ENCODE data around the gene KIF5B. TPM values are rescaled to one million over a fixed set of nuclear protein-coding genes. Genes with fewer than 3 reads are reported as not detected.

Gene KIF5B
- total and polyA plus RNA-seq, 4 donors = 12.2 to 42.0 (median 22.9) TPM

DNA sequence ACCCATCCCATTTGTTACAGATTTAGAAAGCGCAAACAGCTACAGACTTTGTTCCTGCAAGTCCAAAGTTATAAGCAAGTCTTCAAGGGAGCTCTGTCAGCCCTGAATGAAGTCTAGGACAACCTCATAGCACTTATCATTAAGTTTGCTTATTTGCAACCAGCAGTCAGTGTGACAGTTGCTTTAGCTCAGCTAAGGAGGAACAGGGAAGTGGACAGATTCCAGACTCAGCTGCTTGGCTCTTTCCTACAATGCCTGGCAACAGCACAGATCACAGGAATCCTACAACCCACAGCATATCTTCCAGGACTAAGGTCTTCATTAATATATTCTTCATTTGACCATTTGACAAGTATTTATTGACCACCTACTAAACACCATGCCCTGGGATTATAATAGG is 17.4 kb upstream of the KIF5B start:
- DNase-seq (ENCODE audit: low spot score) = no peak
- TF ChIP-seq SP1 (IDR thresholded peaks at IDR 0.05) = no peak
- TF ChIP-seq, protein P1, sequence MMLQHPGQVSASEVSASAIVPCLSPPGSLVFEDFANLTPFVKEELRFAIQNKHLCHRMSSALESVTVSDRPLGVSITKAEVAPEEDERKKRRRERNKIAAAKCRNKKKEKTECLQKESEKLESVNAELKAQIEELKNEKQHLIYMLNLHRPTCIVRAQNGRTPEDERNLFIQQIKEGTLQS (IDR thresholded peaks at IDR 0.05) = no peak
- no peak for TF ChIP-seq FOXA1 (IDR thresholded peaks at IDR 0.05)
- no peak for TF ChIP-seq GABPA (IDR thresholded peaks at IDR 0.05 in 1 of 2, conservative IDR thresholded peaks at IDR 0.05 in 1 of 2)
- no peak for TF ChIP-seq EGR1 (IDR thresholded peaks at IDR 0.05; ENCODE audit: low read depth in 2 of 2)
- TF ChIP-seq MAX (IDR thresholded peaks at IDR 0.05) = no peak

GRCh38 chr10:32073128-32073527 is 16.9 kb upstream of the KIF5B start:
- H3K36me3 ChIP-seq (ENCODE audit: control insufficient read depth in 4 of 4, insufficient read depth in 3 of 4, low read depth in 1 of 4, low read length in 3 of 4) = no peaks in the 10 kb centered on the region
- H3K27me3 ChIP-seq (ENCODE audit: control insufficient read depth in 4 of 4, insufficient read depth in 4 of 4, low read length in 3 of 4) = no peaks in the 10 kb centered on the region
- peaks cover 0 to 3% (median 0%) of the 10 kb centered on the region in 4 donors for H3K4me1 ChIP-seq (ENCODE audit: control insufficient read depth in 4 of 4, insufficient read depth in 4 of 4, low read length in 3 of 4)
- WGBS = 63% methylated on average over 5 of the region's 5 CpGs
- no peak overlapping the region for H3K9ac ChIP-seq (ENCODE audit: low read depth in 1 of 2, low read length in 2 of 2)
- H3K4me3 ChIP-seq (ENCODE audit: low read depth in 1 of 3, low read length in 3 of 3) = no peak overlapping the region
- TF ChIP-seq RXRA (IDR thresholded peaks at IDR 0.05) = no peak
- no peak for TF ChIP-seq FOXA1 (IDR thresholded peaks at IDR 0.05)
- no peak for TF ChIP-seq YY1 (IDR thresholded peaks at IDR 0.05)
- peak; percentile 4 to 64 for TF ChIP-seq HNF4A (conservative IDR thresholded peaks at IDR 0.05)
- TF ChIP-seq RAD21 (IDR thresholded peaks at IDR 0.05) = no peak
- TF ChIP-seq TAF1 (conservative IDR thresholded peaks at IDR 0.05) = no peak
- no peak for TF ChIP-seq EGR1 (IDR thresholded peaks at IDR 0.05; ENCODE audit: low read depth in 2 of 2)
- no peak for TF ChIP-seq NR2F2 (IDR thresholded peaks at IDR 0.05)
- TF ChIP-seq, protein P1 (IDR thresholded peaks at IDR 0.05) = no peak
- TF ChIP-seq MAX (IDR thresholded peaks at IDR 0.05) = no peak
- TF ChIP-seq REST (IDR thresholded peaks at IDR 0.05) = no peak
- TF ChIP-seq FOXA2 (IDR thresholded peaks at IDR 0.05) = no peak
- TF ChIP-seq SP1 (IDR thresholded peaks at IDR 0.05) = peak; percentile 42
- no peak for DNase-seq (ENCODE audit: low spot score)
- H3K9me3 ChIP-seq (ENCODE audit: control insufficient read depth in 4 of 4, low read length in 3 of 4) = no peaks in the 10 kb centered on the region
- H3K27ac ChIP-seq (ENCODE audit: low read depth in 1 of 2, low read length in 2 of 2) = no peak overlapping the region

More for the DNA sequence above, 17.4 kb upstream of the KIF5B start:
- Histone ChIP-seq H3K4me3 (ENCODE audit: low read depth in 1 of 3, low read length in 3 of 3) (no peak overlapping the region), H3K36me3 (ENCODE audit: control insufficient read depth in 4 of 4, insufficient read depth in 3 of 4, low read depth in 1 of 4, low read length in 3 of 4) (no peaks in the 10 kb centered on the region), H3K27me3 (ENCODE audit: control insufficient read depth in 4 of 4, insufficient read depth in 4 of 4, low read length in 3 of 4) (no peaks in the 10 kb centered on the region), H3K9ac (ENCODE audit: low read depth in 1 of 2, low read length in 2 of 2) (no peak overlapping the region), H3K27ac (ENCODE audit: low read depth in 1 of 2, low read length in 2 of 2) (no peak overlapping the region), H3K4me1 (ENCODE audit: control insufficient read depth in 4 of 4, insufficient read depth in 4 of 4, low read length in 3 of 4) (peaks cover 0 to 3% (median 0%) of the 10 kb centered on the region in 4 donors), H3K9me3 (ENCODE audit: control insufficient read depth in 4 of 4, low read length in 3 of 4) (no peaks in the 10 kb centered on the region)
- WGBS = 96% methylated on average over 1 of the region's 1 CpG

Data from liver (tissue), 9 donors.